Body of pancreas (tissue), 4 donors: ENCODE measurements around the gene NFKBIB.

Experiments used
- POLR2A ChIP-seq, 3 donors: fragments of 450-650 bp; IDR thresholded peaks; one replicate each; pipeline ENCODE4 v1.6.1; 2016; ENCODE audit warnings: antibody characterized with exemption in 3 of 3, mild to moderate bottlenecking in 2 of 3
- TF ChIP-seq, protein P1 (sequence below), 7 experiments: fragments of 450-650 bp in 4 of 7; fragments of 200-600 bp in 3 of 7; sonication (generic) in 3 of 7; IDR thresholded peaks; one replicate each; pipeline ENCODE4 v1.5.1; 2016 to 2019; ENCODE audit warnings: antibody characterized with exemption in 7 of 7

DNA sequence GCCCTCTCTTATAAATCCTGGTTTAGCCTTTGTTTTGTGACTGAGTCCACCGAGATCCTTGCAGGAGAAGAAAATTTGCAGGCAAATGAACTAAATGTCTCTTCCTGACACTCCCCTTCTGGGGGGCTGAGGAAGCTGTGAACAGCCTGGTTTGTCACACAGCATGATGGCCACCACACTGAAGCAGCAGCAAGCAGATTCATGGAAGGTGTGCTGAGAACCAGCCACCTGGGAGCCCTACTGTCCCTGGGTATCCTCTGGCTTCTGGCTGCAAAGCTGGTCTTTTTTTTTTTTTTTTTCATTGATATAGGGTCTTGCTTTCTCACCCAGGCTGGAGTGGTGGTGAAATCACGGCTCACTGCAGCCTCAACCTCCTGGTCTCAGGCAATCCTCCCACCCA is 42.2 kb downstream of the NFKBIB start:
- TF ChIP-seq POLR2A (IDR thresholded peaks at IDR 0.05), result no peak
- TF ChIP-seq, protein P1, sequence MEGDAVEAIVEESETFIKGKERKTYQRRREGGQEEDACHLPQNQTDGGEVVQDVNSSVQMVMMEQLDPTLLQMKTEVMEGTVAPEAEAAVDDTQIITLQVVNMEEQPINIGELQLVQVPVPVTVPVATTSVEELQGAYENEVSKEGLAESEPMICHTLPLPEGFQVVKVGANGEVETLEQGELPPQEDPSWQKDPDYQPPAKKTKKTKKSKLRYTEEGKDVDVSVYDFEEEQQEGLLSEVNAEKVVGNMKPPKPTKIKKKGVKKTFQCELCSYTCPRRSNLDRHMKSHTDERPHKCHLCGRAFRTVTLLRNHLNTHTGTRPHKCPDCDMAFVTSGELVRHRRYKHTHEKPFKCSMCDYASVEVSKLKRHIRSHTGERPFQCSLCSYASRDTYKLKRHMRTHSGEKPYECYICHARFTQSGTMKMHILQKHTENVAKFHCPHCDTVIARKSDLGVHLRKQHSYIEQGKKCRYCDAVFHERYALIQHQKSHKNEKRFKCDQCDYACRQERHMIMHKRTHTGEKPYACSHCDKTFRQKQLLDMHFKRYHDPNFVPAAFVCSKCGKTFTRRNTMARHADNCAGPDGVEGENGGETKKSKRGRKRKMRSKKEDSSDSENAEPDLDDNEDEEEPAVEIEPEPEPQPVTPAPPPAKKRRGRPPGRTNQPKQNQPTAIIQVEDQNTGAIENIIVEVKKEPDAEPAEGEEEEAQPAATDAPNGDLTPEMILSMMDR (IDR thresholded peaks at IDR 0.05), result no peak
